ENCODE measurements around the gene TEKT2.

DNA sequence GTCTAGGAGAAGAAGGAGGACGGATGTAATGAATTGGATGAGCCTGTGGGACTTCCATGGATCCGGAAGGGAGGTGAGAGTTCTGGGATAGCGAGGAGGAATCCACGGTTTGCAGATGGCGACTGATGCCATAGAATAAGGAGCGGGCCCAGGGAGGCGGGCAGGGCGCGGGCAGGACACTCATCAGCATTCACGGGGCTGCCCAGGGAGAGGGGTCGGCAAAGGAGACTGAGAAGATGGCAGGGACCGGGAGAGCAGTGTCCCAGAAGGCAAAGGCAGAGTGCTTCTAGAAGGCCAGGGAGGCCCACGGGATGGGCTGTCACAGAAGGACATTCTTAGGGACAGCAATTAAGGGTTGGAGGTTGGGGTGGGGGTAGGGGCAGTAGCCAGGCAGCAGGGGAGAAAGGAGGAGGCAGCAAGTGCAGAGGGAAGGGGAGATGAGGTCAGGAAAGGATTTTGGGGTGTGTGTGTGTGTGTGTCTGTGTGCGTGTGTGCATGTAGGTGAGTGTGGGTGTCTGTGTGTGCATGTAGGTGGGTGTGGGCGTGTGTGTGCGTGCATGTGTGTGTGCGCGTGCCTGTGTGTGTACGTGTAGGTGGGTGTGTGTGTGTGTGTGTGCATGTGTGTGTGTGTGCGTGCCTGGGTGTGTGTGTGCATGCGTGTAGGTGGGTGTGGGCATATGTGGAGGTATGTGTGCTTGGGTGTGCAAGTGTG, 42.3 kb downstream of the TEKT2 start:
- TF ChIP-seq, protein P1, sequence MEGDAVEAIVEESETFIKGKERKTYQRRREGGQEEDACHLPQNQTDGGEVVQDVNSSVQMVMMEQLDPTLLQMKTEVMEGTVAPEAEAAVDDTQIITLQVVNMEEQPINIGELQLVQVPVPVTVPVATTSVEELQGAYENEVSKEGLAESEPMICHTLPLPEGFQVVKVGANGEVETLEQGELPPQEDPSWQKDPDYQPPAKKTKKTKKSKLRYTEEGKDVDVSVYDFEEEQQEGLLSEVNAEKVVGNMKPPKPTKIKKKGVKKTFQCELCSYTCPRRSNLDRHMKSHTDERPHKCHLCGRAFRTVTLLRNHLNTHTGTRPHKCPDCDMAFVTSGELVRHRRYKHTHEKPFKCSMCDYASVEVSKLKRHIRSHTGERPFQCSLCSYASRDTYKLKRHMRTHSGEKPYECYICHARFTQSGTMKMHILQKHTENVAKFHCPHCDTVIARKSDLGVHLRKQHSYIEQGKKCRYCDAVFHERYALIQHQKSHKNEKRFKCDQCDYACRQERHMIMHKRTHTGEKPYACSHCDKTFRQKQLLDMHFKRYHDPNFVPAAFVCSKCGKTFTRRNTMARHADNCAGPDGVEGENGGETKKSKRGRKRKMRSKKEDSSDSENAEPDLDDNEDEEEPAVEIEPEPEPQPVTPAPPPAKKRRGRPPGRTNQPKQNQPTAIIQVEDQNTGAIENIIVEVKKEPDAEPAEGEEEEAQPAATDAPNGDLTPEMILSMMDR (IDR thresholded peaks at IDR 0.05): no peak
- TF ChIP-seq POLR2A (IDR thresholded peaks at IDR 0.05): no peak

Measured in lower leg skin (tissue), 3 donors.